GM12864 (cell line): ENCODE results near the gene BRD1.
"Not testable (repeated sequence)": the region's sequence is repeated elsewhere in the genome, so short reads cannot be mapped to it uniquely, and the experiment has no call there.

Experiments used
- DNase-seq: peaks from one replicate; pipeline ENCODE4 v3.0.0-alpha.2; 2011; ENCODE audit warnings: low read depth
- H3K4me3 ChIP-seq: 2 replicates; pipeline ENCODE4 v1.5.1; 2011; ENCODE audit warnings: mild to moderate bottlenecking, low read depth, low read length, control low read depth
- CTCF ChIP-seq: IDR thresholded peaks from 2 replicates; pipeline ENCODE4 v1.5.1; 2011; ENCODE audit warnings: low read depth, mild to moderate bottlenecking, moderate library complexity, low read length, control low read depth, inconsistent platforms; ENCODE audit errors: missing control alignments

Gene BRD1

GRCh38 chr22:49765091-49765771 is 62.4 kb downstream of the BRD1 start:
- H3K4me3 ChIP-seq: no peak overlapping the region
- no peak for DNase-seq
- TF ChIP-seq CTCF: no peak

GRCh38 chr22:49764127-49764581 is 63.5 kb downstream of the BRD1 start:
- TF ChIP-seq CTCF: no peak
- H3K4me3 ChIP-seq: no peak overlapping the region
- DNase-seq: no peak

DNA sequence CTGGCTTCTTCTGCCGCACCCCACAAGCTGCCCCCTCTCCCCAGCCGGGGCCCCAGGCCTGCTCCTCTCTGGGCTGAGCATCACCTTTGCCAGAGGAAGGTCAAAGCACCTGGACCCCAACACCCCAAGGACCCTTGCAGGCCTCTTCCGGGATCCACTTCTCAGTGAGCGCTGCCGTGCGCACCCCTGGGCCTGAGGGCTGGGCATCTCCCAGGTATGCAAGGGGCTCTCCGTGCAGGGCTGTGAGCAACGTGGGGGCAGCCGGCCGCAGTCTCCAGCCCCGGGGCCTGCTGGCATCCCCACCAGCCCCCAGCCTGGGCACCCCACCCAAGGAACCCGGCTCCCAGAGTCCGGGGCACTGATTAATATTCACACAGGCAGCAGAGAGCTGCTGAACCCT is 64.0 kb downstream of the BRD1 start:
- H3K4me3 ChIP-seq: no peak overlapping the region
- DNase-seq: no peak
- TF ChIP-seq CTCF: no peak

DNA sequence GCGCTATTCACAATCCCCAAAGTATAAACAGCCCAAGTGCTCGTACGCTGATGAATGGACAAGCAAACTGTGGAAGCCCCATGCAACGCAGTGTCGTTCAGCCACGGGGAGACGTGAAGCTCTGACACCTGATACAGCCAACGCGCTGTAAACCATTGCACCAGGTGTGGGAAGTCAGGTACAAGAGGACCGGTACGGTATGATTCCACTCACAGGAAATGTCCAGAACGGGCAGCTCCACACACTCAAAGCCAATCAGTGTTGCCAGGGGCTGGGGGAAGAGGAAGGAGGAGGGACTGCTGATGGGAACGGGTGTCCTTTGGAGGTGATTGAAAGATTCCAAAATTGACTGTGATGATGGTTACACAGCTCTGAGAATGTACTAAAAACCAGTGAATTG is 64.5 kb downstream of the BRD1 start:
- no peak for TF ChIP-seq CTCF
- H3K4me3 ChIP-seq: no peak overlapping the region
- no peak for DNase-seq

- DNase-seq, H3K4me3 ChIP-seq: not testable (repeated sequence)
Observed at GRCh38 chr22:49762571-49762970, 65.1 kb downstream of the BRD1 start.

- no peak overlapping the region for H3K4me3 ChIP-seq
- TF ChIP-seq CTCF: no peak
- no peak for DNase-seq
Observed at GRCh38 chr22:49761836-49762235, 65.8 kb downstream of the BRD1 start.

DNA sequence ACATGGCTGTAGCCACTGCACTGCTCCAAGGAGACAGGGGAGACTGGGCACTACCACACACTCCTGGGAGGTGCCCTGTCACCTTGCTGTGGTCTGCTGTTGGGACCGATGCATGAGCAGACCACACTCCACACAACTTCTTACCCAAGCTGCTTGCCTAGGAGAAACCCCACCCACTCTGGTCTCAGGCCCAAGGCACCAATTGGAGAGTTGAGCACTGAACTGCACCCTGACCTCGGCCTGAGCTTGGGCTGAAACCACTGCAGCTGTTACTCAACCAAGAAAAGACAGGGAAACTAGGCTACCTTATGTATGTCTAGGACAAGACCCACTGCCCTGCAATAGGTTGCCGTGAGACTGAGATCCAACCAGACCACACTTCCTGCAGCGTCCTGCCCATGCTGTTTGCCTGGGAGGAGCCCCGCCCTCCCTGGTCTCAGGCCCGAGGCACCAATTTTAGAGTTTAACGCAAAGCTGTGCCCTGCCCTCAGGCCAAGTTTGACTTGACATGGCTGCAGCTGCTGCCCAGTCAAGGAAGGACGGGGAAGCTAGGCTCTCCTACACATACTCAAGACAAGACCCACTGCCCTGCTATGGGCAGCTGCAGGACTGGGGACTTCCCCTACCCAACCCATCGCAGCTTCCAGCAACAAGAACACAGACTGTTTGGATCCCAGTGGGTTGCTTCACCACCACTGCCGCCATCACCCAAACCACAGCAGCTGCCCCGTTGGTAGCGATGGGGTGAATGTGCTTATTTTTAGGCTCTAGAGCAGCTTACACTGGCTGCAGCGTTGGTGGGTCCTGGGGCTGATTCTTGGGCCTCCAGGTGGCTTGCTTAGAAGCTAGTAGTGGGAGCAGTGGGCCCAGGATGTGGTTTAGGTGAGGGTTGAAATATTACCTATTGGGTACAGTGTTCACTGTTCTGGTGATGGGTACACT is 66.8 kb downstream of the BRD1 start:
- no peak for TF ChIP-seq CTCF
- no peak overlapping the region for H3K4me3 ChIP-seq
- peak; percentile 49 for DNase-seq
